ENCODE measurements around the gene TAS1R2. TPM values are rescaled to one million over a fixed set of nuclear protein-coding genes. Genes with fewer than 3 reads are reported as not detected.

The TAS1R2 gene
- total and polyA plus RNA-seq, 3 donors from 2014 or later: 0.19 TPM; not detected in 2

DNA sequence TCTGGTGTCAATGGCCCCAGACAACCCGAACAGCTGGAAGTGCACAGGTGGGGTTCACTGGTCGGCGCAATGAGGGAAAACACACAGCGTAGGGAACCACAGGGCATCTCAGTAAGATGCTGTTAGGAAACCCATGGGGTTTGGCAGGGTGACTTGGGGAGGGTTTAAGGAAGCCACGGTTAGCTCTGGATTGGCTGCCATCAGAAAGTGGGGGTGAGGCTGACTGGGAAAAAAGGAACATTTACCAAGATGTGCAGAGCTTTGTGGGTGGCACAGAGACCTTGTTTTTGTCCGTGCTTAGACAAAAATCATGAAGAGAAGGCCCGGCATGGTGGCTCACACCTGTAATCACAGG, 31.9 kb upstream of the TAS1R2 start:
- H3K4me3 ChIP-seq: no peak overlapping the region
- no peaks in the 10 kb centered on the region for H3K27me3 ChIP-seq
- H3K9me3 ChIP-seq: no peaks in the 10 kb centered on the region
- H3K27ac ChIP-seq: no peak overlapping the region
- H3K36me3 ChIP-seq (ENCODE audit: low read depth, missing control alignments): no peaks in the 10 kb centered on the region
- intact Hi-C loops (cut with DNase I; ENCODE audit: low total_unique reads): no loop called here
- DNase-seq: no peak
- WGBS, 2 donors: 94 to 95% methylated on average over 7 of the region's 7 CpGs
- peaks cover 5% of the 10 kb centered on the region for H3K4me1 ChIP-seq
- TF ChIP-seq, protein P1, sequence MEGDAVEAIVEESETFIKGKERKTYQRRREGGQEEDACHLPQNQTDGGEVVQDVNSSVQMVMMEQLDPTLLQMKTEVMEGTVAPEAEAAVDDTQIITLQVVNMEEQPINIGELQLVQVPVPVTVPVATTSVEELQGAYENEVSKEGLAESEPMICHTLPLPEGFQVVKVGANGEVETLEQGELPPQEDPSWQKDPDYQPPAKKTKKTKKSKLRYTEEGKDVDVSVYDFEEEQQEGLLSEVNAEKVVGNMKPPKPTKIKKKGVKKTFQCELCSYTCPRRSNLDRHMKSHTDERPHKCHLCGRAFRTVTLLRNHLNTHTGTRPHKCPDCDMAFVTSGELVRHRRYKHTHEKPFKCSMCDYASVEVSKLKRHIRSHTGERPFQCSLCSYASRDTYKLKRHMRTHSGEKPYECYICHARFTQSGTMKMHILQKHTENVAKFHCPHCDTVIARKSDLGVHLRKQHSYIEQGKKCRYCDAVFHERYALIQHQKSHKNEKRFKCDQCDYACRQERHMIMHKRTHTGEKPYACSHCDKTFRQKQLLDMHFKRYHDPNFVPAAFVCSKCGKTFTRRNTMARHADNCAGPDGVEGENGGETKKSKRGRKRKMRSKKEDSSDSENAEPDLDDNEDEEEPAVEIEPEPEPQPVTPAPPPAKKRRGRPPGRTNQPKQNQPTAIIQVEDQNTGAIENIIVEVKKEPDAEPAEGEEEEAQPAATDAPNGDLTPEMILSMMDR (IDR thresholded peaks at IDR 0.05): no peak
- TF ChIP-seq POLR2A (IDR thresholded peaks at IDR 0.05): no peak

DNA sequence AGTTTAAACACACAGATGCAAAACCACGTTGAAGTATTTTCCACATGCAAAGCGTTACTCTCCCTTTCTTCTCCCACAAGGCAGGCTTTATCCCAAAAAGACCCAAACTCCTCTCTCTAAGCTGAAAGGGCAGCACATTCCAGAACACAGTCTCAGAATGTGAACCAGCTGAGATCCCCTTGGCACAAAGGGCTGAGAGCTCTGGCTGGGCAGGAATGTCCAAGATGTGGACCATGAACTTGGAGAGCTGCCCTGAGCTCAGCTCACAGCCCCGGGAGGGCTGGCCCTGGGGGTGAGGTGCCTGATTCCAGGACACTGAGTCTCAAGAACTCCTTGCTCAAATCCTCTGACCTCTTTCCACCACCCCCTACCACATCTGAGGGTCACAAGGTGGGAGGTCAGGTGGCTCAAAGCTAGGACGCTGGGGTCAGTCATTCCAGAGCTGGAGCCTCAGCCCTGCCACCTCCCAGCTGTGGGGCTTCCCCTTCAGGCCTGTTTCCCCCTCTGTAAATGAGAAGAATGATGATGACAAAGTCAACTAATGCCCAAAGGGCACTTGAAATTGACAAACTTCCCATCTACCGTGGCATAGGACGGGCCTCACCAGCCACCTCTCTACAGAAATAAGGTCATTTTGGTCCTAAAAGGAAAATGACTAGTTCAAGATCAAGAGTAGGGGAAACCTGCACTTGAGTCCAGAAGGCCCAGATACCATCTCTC, 31.4 kb upstream of the TAS1R2 start:
- Histone ChIP-seq H3K4me3 (no peak overlapping the region), H3K36me3 (ENCODE audit: low read depth, missing control alignments) (no peaks in the 10 kb centered on the region), H3K27me3 (no peaks in the 10 kb centered on the region), H3K27ac (no peak overlapping the region), H3K4me1 (peaks cover 5% of the 10 kb centered on the region), H3K9me3 (no peaks in the 10 kb centered on the region)
- WGBS, 2 donors: 56 to 73% methylated on average over 4 to 6 of the region's 6 CpGs
- no peak for DNase-seq
- TF ChIP-seq POLR2A (IDR thresholded peaks at IDR 0.05): no peak
- TF ChIP-seq, protein P1 (IDR thresholded peaks at IDR 0.05): no peak
- intact Hi-C loops (cut with DNase I; ENCODE audit: low total_unique reads): no loop called here

DNA sequence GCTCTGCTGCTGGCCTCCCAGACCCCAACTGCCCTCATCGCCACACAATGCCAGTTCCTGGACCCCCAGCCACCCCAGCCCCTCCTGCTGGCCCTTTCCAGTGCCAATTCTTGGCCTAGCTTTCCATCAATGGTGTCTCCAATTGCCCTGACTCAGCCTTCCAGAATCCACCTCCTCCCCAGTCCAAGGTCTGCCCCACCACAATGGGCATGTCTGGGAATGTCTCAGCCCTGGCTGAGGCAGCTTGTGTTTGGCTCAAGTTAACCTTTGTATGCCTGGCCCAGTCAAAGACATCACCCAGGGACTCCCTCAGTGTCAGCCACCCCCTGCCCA, 26.5 kb upstream of the TAS1R2 start:
- 91 to 100% methylated on average over 1 of the region's 1 CpG for WGBS, 2 donors
- no peaks in the 10 kb centered on the region for H3K36me3 ChIP-seq (ENCODE audit: low read depth, missing control alignments)
- H3K9me3 ChIP-seq: no peaks in the 10 kb centered on the region
- TF ChIP-seq, protein P1 (IDR thresholded peaks at IDR 0.05): no peak
- TF ChIP-seq POLR2A (IDR thresholded peaks at IDR 0.05): no peak
- no peaks in the 10 kb centered on the region for H3K27me3 ChIP-seq
- H3K27ac ChIP-seq: no peak overlapping the region
- H3K4me1 ChIP-seq: peaks cover 14% of the 10 kb centered on the region
- no peak for DNase-seq
- no peak overlapping the region for H3K4me3 ChIP-seq
- intact Hi-C loops (cut with DNase I; ENCODE audit: low total_unique reads): no loop called here

DNA sequence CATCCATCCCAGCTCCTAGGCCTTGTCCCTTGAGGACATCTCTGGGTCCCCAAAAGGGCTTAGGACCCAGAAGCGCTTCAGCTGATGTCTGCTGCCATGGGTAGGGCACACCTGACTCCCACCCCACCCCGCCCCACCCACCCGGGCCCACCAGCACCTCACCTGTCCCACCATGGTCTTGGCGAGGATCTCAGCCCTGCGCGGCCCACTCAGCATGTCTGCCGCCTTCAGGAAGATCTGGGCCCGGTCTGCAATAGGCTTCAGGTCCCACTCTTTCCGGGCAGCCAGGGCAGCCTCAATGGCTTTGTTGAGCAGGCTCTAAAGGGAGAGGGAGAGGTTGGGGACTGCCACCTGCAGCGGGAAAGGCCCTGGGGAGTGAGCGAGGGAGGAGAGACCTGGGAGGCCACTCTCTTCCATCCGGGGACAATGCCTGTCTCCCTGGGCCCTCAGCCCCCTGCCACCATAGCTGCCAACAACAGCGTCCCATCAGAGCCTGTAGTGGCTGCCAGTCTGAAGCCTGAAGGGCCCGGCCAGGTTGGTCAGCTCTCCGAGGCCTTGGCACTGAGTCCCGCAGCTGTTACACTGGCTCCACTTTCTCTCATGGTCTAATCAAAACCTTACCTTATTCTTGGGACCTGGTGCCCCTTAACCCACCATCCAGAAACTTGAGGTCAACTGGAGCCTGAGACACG, 26.0 kb upstream of the TAS1R2 start:
- H3K4me3 ChIP-seq: no peak overlapping the region
- no peak for TF ChIP-seq POLR2A (IDR thresholded peaks at IDR 0.05)
- TF ChIP-seq, protein P1 (IDR thresholded peaks at IDR 0.05): no peak
- no peaks in the 10 kb centered on the region for H3K36me3 ChIP-seq (ENCODE audit: low read depth, missing control alignments)
- WGBS, 2 donors: 93 to 100% methylated on average over 2 to 17 of the region's 17 CpGs
- peaks cover 10% of the 10 kb centered on the region for H3K4me1 ChIP-seq
- no peak overlapping the region for H3K27ac ChIP-seq
- no peak for DNase-seq
- H3K9me3 ChIP-seq: no peaks in the 10 kb centered on the region
- no peaks in the 10 kb centered on the region for H3K27me3 ChIP-seq
- intact Hi-C loops (cut with DNase I; ENCODE audit: low total_unique reads): no loop called here

DNA sequence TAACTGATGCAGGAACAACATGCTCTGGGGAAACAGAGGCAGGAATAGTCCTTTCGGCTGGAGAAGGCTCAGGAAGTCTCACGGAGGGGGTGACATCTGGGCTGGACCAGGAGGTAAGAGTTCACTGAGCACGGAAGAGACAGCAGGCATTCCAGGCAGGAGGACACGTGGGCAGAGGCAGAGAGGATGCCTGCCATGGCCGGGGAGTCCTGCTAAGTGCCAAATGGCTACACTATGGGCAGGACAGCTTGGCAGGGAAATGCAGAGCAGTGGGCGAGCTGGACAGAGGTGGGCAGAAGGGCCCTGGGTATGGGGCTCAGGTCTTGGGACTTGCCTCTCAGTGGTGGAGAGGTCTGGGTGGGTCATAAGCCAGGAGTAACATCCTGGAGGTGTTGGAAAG, 25.3 kb upstream of the TAS1R2 start:
- no peak for TF ChIP-seq POLR2A (IDR thresholded peaks at IDR 0.05)
- TF ChIP-seq, protein P1 (IDR thresholded peaks at IDR 0.05): no peak
- Histone ChIP-seq H3K36me3 (ENCODE audit: low read depth, missing control alignments) (no peaks in the 10 kb centered on the region), H3K27ac (no peak overlapping the region), H3K27me3 (no peaks in the 10 kb centered on the region), H3K4me1 (peaks cover 9% of the 10 kb centered on the region), H3K4me3 (no peak overlapping the region), H3K9me3 (no peaks in the 10 kb centered on the region)
- intact Hi-C loops (cut with DNase I; ENCODE audit: low total_unique reads): no loop called here
- no peak for DNase-seq
- WGBS, 2 donors: 70 to 78% methylated on average over 6 of the region's 6 CpGs
